Aorta (tissue), 5 donors: Measurements from ENCODE around the gene CHMP2A. TPM values are rescaled to one million over a fixed set of nuclear protein-coding genes. Genes with fewer than 3 reads are reported as not detected.

Source experiments
- ATAC-seq: fragments of 200-7000 bp; cut with Tn5 transposase; one replicate; pipeline ENCODE4 v1.9.1; 2022; ENCODE audit warnings: moderate library complexity; ENCODE audit not compliant: low FRiP score
- DNase-seq, 2 donors: peaks; one replicate each; pipeline ENCODE4 v3.0.0-alpha.2; 2020
- H3K27ac ChIP-seq, 2 donors: one replicate each; pipeline ENCODE4 v1.5.1; 2013; ENCODE audit warnings: low read length in 2 of 2, mild to moderate bottlenecking in 2 of 2, moderate library complexity in 2 of 2, control low read depth in 1 of 2, inconsistent platforms in 1 of 2, low read depth in 1 of 2
- H3K27me3 ChIP-seq, 2 donors: one replicate each; pipeline ENCODE4 v1.6.1; 2013; ENCODE audit warnings: control low read depth in 1 of 2, low read length in 1 of 2, mild to moderate bottlenecking in 1 of 2, moderate library complexity in 1 of 2; ENCODE audit not compliant: insufficient read depth in 2 of 2, control insufficient read depth in 1 of 2
- H3K36me3 ChIP-seq, 2 donors: one replicate each; pipeline ENCODE4 v1.6.1; 2013; ENCODE audit warnings: control low read depth in 1 of 2, low read length in 1 of 2, mild to moderate bottlenecking in 1 of 2; ENCODE audit not compliant: insufficient read depth in 2 of 2, control insufficient read depth in 1 of 2
- H3K4me1 ChIP-seq, 2 donors: one replicate each; pipeline ENCODE4 v1.6.1; 2013; ENCODE audit warnings: low read length in 2 of 2, control low read depth in 1 of 2, mild to moderate bottlenecking in 1 of 2, moderate library complexity in 1 of 2; ENCODE audit not compliant: insufficient read depth in 2 of 2, control insufficient read depth in 1 of 2
- H3K4me3 ChIP-seq, 2 donors: one replicate each; pipeline ENCODE4 v1.5.1; 2013; ENCODE audit warnings: low read length in 2 of 2, control low read depth in 1 of 2, mild to moderate bottlenecking in 1 of 2
- H3K9me3 ChIP-seq: one replicate; pipeline ENCODE4 v1.6.1; 2013; ENCODE audit warnings: mild to moderate bottlenecking, low read length; ENCODE audit not compliant: control insufficient read depth
- WGBS, 2 donors: extraction: QIAGEN DNeasy Blood & Tissue Kit; methylation state at CpG; one replicate each; pipeline ENCODE4 v1.1.7; 2013; 5-methylcytosine and 5-hydroxymethylcytosine counted together
- intact Hi-C, 2 donors: fragments of 100-400 bp; cut with DNase I; formaldehyde crosslinking; loops; one replicate each; pipeline versions ENCODE4 v1.14.2 to v1.15.0; 2022
- long read RNA-seq, 2 donors: library from polyadenylated mRNA; unstranded; transcript quantifications; one replicate each; pipeline ENCODE4 v2.0.0, GENCODE V29; 2020 to 2021
- polyA plus RNA-seq, 2 donors: library from polyadenylated mRNA; stranded (reverse); fragments of 200-250 nt; gene quantifications; one replicate each; pipeline ENCODE4 v1.2.3, GENCODE V29; 2013
- total RNA-seq, 2 donors: library from RNA; stranded (reverse); fragmentation: NEBNext Ultra II Directional; extraction: Animal tissue kit (Norgen Biotek cat#: 25700); gene quantifications; one replicate each; pipeline ENCODE4 v1.2.1, GENCODE V29; 2021
- donor health status: healthy with polysubstance abuse.
- donor health status: Bipolar disorder and iron deficiency.
- donor health status: DM: no; HTN: no; CAD: no.
- donor health status: DM: no; HTN: no; CAD: no.
- donor health status: DM: yes; HTN: yes; CAD: no.

Gene CHMP2A
- total RNA-seq (10 to 100 TPM; 94.9 to 99.8 TPM), polyA plus RNA-seq (100 to 1,000 TPM; 186 to 208 TPM)
- long read RNA-seq, donor 1, transcript CHMP2A-208 (6 exons, 885 nt): minor isoform, 16 of 67 reads
- long read RNA-seq, donor 1, transcript CHMP2A-206 (5 exons, 1,178 nt): minor isoform, 5 of 67 reads
- long read RNA-seq, donor 1, transcript CHMP2A-201 (6 exons, 913 nt): major isoform, 38 of 67 reads
- long read RNA-seq, donor 1, partial matches to known transcripts: 3 of 67 reads
- long read RNA-seq, donor 1, other reads (novel, unspliced or antisense): 5 of 67 reads
- long read RNA-seq, donor 2, transcript CHMP2A-208 (6 exons, 885 nt): minor isoform, 5 of 22 reads
- long read RNA-seq, donor 2, transcript CHMP2A-201 (6 exons, 913 nt): major isoform, 15 of 22 reads
- long read RNA-seq, donor 2, partial matches to known transcripts: 1 of 22 reads
- long read RNA-seq, donor 2, other reads (novel, unspliced or antisense): 1 of 22 reads

DNA sequence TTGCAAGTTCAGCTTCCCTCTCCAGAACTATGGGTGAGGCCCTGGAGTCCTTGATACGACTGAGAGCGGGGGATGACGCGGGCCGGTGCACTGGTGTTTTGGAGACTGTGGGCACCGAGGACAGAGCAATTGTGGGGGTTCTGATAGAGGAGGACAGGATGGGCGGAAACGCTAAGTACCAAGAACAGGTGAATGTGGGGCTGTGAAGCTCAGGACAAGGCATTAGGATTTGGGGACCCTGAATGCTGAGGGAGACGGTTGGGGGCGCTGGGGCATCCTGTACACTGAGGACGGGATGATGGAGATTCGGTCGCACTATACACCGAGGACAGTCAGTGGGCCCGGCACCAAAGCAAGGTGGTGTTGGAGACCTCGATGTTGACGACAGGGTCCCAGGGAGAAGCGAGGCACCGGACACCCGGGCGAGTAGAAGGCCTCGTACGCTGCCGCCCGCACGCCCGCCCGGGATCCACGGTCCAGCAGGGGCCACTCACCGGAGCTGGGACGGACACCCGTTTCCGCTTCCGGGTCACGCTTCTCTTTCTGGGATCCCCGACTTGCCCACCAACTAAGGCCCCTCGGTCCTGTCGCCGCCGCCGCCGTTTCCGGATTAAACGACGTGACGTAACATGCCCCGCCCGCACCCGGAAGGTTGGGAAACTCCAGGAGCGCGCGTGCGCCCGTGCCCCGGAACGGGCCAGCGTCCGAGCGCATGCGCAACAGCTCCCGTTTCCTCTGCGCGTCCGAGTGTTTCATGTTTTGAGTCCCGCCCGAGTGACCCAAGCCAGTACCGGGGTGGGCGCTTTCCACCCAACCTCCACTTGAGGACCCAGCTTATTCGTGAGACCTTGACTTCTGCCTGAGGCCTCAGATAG is at the start of gene CHMP2A:
TSS of gene CHMP2A (minus strand) at position 612 of the 875 bp plus-strand sequence. CDS start 893 bp downstream, outside the sequence.
- Histone ChIP-seq H3K27ac (peak within 1 kb of the TSS in 1 of 2 donors; percentile 91), H3K27me3 (no peaks in the 10 kb centered on the region), H3K36me3 (peaks cover 0 to 7% of the 10 kb centered on the region in 2 donors), H3K4me3 (peak within 1 kb of the TSS; percentile 39 to 57), H3K9me3 (no peaks in the 10 kb centered on the region), H3K4me1 (no peaks in the 10 kb centered on the region)
- intact Hi-C loops: no loop called here
- 0% methylated on average over 49 to 69 of the region's 69 CpGs for WGBS, 2 donors
- ATAC-seq: peak; percentile 84
- DNase-seq: peak; percentile 99 to 100

DNA sequence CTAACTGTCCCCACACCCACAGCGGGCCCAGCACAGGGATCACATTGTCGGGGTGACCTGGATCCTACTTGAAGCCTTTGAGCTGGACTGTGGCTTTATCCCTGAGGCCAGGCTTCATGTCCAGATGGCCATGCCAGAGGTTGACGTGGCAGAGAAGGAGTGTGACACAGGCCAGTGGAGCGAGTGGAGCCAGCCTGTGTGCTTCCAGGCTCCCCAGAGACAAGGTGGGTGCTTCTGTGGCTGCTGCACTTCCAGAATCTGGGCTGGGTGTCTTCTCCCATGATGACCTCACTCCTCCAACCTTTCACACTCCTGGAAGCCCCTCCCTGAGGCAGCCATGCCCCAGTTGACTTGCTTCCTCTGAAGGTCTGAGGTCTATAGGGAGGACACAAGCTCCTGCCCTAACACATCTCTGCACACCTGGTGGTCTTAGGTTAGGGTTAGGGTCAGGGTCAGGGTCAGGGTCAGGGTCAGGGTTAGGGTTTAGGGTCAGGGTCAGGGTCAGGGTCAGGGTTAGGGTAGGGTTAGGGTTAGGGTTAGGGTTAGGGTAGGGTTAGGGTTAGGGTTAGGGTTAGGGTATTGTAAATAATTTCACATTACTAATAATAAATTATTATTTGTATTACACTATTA is 31.3 kb upstream of the CHMP2A start:
- H3K4me1 ChIP-seq: no peaks in the 10 kb centered on the region
- ATAC-seq (no peak), DNase-seq (peak; percentile 42 to 65)
- no peaks in the 10 kb centered on the region for H3K27me3 ChIP-seq
- H3K4me3 ChIP-seq: no peak overlapping the region
- H3K9me3 ChIP-seq: no peaks in the 10 kb centered on the region
- no peaks in the 10 kb centered on the region for H3K36me3 ChIP-seq
- intact Hi-C loops: no loop called here
- no peak overlapping the region for H3K27ac ChIP-seq
- WGBS, 2 donors: 89 to 93% methylated on average over 4 of the region's 4 CpGs

DNA sequence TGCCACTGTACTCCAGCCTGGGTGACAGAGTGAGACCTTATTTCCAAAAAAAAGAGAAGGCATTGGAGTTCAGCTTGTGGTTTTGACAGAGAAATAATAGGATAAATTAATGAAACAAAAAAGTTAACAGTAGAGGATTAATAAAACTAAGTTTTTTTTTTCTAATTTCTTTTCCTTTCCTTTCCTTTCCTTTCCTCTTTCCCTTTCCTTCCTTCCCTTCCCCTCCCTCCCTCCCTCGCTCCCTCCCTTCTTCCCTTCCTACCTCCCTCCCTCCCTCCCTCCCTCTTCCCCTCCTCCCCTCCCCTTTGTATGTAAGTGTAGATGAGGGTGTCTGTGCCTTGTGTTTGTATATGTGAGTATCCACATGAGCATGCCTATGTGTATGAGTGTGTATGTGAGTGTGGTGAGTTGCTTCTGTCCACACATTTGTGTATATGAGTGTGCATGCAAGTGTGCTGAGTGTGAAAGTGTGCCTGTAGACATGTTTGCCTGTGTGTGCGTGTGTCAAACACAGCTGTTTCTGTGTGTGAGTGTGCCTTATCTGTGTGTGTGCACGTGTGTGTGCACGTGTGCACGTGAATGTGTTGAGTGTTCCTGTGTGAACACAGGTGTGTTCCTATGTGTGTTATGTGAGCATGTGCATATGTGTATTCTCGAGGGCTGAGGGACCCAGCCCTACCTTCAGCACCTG is 30.7 kb upstream of the CHMP2A start:
- H3K4me3 ChIP-seq: no peak overlapping the region
- no peaks in the 10 kb centered on the region for H3K4me1 ChIP-seq
- DNase-seq (no peak), ATAC-seq (no peak)
- H3K27me3 ChIP-seq: no peaks in the 10 kb centered on the region
- H3K27ac ChIP-seq: no peak overlapping the region
- intact Hi-C loops: no loop called here
- no peaks in the 10 kb centered on the region for H3K36me3 ChIP-seq
- 73 to 82% methylated on average over 6 of the region's 6 CpGs for WGBS, 2 donors
- H3K9me3 ChIP-seq: no peaks in the 10 kb centered on the region

DNA sequence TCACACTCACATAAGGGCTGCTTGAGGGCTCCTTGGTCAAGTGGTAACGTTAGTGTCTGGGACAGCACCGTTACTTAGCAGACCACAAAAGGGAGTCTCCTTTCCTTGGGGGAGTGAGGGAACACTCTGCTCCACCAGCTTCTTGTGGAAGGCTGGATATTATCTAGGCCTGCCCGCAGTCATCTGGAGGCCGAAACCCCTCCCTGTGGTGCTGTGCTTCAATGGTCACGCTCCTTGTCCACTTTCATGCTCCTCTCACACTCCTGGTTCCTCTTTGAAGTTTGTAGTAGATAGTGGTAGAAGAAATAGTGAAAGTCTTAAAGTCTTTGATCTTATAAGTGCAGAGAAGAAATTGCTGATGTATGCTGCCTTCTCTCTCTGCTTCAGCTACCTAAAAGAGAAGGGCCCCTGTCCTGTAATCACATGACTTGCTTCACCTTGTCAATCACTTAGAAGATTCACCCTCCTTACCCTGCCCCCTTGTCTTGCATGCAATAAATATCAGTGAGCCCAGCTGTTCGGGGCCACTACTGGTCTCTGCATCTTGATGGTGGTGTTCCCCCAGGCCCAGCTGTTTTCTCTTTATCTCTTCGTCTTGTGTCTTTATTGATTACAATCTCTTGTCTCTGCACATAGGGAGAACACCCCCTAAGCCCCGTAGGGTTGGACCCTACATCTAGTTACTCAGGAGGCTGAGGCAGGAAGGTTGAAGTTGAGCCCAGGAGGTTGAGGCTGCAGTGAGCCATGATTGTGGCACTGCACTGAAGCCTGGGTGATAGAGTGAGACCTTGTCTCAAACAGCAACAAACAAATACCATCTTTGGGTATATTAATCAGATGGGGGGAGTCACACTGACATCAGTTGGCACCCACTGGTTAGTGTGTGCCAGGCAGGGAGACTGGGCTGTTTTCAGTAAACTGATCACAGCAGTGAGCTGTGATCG is 29.9 kb upstream of the CHMP2A start:
- no peak overlapping the region for H3K4me3 ChIP-seq
- ATAC-seq: no peak
- no peaks in the 10 kb centered on the region for H3K36me3 ChIP-seq
- no peaks in the 10 kb centered on the region for H3K9me3 ChIP-seq
- intact Hi-C loops: no loop called here
- WGBS, 2 donors: 84 to 85% methylated on average over 9 of the region's 9 CpGs
- no peaks in the 10 kb centered on the region for H3K27me3 ChIP-seq
- no peak for DNase-seq
- H3K27ac ChIP-seq: no peak overlapping the region
- no peaks in the 10 kb centered on the region for H3K4me1 ChIP-seq

DNA sequence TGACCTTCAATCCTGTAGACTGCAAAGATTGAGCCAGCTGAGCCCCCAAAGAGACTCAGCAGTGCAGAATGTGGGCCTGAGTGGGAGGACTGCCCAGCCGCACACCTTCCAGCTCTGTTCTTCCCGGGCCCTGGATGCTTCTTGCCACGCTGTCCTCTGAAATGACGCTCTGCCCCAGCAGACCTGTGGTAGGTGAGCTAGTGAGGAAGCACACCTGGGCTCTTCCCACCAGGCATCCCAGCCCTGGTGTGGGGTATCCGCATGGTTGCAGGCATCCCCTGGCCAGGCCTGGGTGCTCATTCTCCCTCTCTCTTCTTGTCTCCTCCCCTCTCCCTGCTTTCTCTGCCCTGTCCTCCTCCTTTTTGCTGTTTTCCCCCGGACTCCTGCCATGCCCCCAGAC is 28.1 kb upstream of the CHMP2A start:
- DNase-seq: peak in 1 of 2 donors; percentile 41

DNA sequence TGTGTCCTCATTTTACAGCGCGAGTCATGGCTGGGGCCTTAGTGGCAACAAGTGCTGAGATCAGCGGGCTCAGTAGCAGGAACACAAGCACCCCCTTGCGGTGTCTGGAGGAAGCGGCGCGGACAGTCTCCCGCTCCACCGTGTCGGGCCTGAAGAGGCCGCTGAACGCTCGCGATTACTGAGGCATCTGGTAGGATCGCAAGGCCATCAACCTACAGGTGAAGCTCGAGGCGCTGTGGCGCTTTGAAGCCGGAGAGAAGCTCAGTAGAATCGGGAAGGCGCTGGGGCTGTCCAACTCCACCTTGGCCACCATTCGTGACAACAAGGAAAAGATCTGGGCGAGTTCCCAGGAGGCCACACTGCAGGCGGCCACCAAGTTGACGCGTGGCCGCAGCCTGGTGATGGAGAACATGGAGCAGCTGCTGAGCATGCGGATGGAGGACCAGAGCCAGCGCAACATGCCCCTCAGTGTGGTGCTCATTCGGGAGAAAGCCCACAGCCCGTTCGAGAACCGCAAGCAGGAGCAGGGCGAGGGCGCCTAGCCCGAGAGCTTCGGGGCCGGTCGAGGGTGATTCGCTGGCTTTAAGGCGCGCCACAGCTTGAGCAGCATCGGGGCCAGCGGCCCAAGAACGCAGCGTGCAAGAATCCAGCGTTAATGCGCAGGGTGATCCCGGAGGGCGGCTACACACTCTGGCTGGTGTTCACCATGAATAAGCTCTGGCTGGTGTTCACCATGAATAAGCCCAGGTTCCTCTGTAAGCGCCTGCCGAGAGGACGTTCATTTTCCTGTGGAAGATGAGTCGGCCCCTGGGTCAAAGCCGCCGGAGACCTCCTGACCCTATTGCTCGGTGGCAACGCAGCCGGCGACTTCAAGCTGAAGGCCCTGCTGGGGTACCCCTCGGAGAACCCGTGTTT is 26.6 kb upstream of the CHMP2A start:
- Histone ChIP-seq H3K36me3 (no peaks in the 10 kb centered on the region), H3K4me1 (no peaks in the 10 kb centered on the region), H3K27ac (no peak overlapping the region), H3K9me3 (no peaks in the 10 kb centered on the region), H3K4me3 (no peak overlapping the region), H3K27me3 (no peaks in the 10 kb centered on the region)
- DNase-seq (peak; percentile 93 to 95), ATAC-seq (peak; percentile 95)
- intact Hi-C loops: no loop called here
- whole genome bisulfite sequencing, 2 donors: 65 to 71% methylated on average over 62 of the region's 62 CpGs

More for the DNA sequence above, 28.1 kb upstream of the CHMP2A start:
- 94 to 96% methylated on average over 6 of the region's 6 CpGs for WGBS, 2 donors
- no peak overlapping the region for H3K27ac ChIP-seq
- no peaks in the 10 kb centered on the region for H3K9me3 ChIP-seq
- no peaks in the 10 kb centered on the region for H3K36me3 ChIP-seq
- ATAC-seq: no peak
- H3K27me3 ChIP-seq: no peaks in the 10 kb centered on the region
- intact Hi-C loops: no loop called here
- no peak overlapping the region for H3K4me3 ChIP-seq
- no peaks in the 10 kb centered on the region for H3K4me1 ChIP-seq
